Testis (tissue), 2 donors: ENCODE measurements around the gene AGAP1.

Experiments
- POLR2A ChIP-seq: fragments of 450-650 bp; IDR thresholded peaks from one replicate; pipeline ENCODE4 v1.6.1; 2017; ENCODE audit warnings: antibody characterized with exemption, mild to moderate bottlenecking, moderate library complexity
- TF ChIP-seq, protein P1 (sequence below), 3 experiments: fragments of 450-650 bp in 2 of 3; fragments of 200-600 bp in 1 of 3; sonication (generic) in 1 of 3; IDR thresholded peaks; one replicate each; pipeline ENCODE4 v1.5.1; 2016 to 2019; ENCODE audit warnings: antibody characterized with exemption in 3 of 3, mild to moderate bottlenecking in 2 of 3, moderate library complexity in 1 of 3

- TF ChIP-seq, protein P1, sequence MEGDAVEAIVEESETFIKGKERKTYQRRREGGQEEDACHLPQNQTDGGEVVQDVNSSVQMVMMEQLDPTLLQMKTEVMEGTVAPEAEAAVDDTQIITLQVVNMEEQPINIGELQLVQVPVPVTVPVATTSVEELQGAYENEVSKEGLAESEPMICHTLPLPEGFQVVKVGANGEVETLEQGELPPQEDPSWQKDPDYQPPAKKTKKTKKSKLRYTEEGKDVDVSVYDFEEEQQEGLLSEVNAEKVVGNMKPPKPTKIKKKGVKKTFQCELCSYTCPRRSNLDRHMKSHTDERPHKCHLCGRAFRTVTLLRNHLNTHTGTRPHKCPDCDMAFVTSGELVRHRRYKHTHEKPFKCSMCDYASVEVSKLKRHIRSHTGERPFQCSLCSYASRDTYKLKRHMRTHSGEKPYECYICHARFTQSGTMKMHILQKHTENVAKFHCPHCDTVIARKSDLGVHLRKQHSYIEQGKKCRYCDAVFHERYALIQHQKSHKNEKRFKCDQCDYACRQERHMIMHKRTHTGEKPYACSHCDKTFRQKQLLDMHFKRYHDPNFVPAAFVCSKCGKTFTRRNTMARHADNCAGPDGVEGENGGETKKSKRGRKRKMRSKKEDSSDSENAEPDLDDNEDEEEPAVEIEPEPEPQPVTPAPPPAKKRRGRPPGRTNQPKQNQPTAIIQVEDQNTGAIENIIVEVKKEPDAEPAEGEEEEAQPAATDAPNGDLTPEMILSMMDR (IDR thresholded peaks at IDR 0.05), result no peak
- TF ChIP-seq POLR2A, result no peak
Measured at GRCh38 chr2:236025892-236026291, 532.0 kb downstream of the AGAP1 start.
